Right lobe of liver (tissue), 6 donors: Measurements from ENCODE around the gene KCNN2. TPM values are rescaled to one million over a fixed set of nuclear protein-coding genes. Genes with fewer than 3 reads are reported as not detected.

Source experiments
- ATAC-seq, 4 donors: fragments of 200-7000 bp; cut with Tn5 transposase; one replicate each; pipeline ENCODE4 v1.9.1; 2020; ENCODE audit warnings: mild to moderate bottlenecking in 4 of 4, moderate library complexity in 4 of 4
- DNase-seq, 3 donors: peaks; one replicate each; pipeline ENCODE4 v3.0.0-alpha.2; 2020
- H3K27ac ChIP-seq, 3 donors: fragments of 200-600 bp; one replicate each; pipeline ENCODE4 v1.8.0; 2022
- H3K27me3 ChIP-seq, 2 donors: fragments of 200-600 bp; one replicate each; pipeline ENCODE4 v1.8.0; 2022
- H3K36me3 ChIP-seq, 4 donors: fragments of 200-600 bp; sonication (generic) in 1 of 4; one replicate each; pipeline versions ENCODE4 v1.5.1 to v1.8.0; 2017 to 2022; ENCODE audit warnings: control low read depth in 1 of 4
- H3K4me1 ChIP-seq, 4 donors: fragments of 200-600 bp; sonication (generic) in 1 of 4; one replicate each; pipeline versions ENCODE4 v1.5.1 to v1.8.0; 2017 to 2022; ENCODE audit warnings: control low read depth in 1 of 4
- H3K4me3 ChIP-seq, 3 donors: fragments of 200-600 bp; one replicate each; pipeline ENCODE4 v1.8.0; 2022
- H3K9me3 ChIP-seq, 4 donors: fragments of 200-600 bp; sonication (generic) in 1 of 4; one replicate each; pipeline versions ENCODE4 v1.5.1 to v1.8.0; 2017 to 2022; ENCODE audit warnings: control low read depth in 1 of 4
- CTCF ChIP-seq, 4 donors: fragments of 200-600 bp in 3 of 4; fragments of 450-650 bp in 1 of 4; IDR thresholded peaks; one replicate each; pipeline versions ENCODE4 v1.5.1 to v1.8.0; 2016 to 2022; ENCODE audit warnings: antibody characterized with exemption in 4 of 4, mild to moderate bottlenecking in 2 of 4
- POLR2A ChIP-seq: fragments of 450-650 bp; IDR thresholded peaks from one replicate; pipeline ENCODE4 v1.6.1; 2017; ENCODE audit warnings: antibody characterized with exemption, mild to moderate bottlenecking
- WGBS: methylation state at CpG from one replicate; pipeline ENCODE4 v1.1.6; 2018; ENCODE audit warnings: low coverage, low lambda C conversion rate; ENCODE audit not compliant: insufficient coverage; ENCODE audit errors: missing lambda C conversion rate; 5-methylcytosine and 5-hydroxymethylcytosine counted together
- intact Hi-C, 2 donors: fragments of 100-400 bp; cut with DNase I; formaldehyde crosslinking; loops; one replicate each; pipeline versions ENCODE4 v1.11.2 to v1.14.1; 2022
- total RNA-seq, 6 experiments: library from RNA; depleted of rRNA in 2 of 6; stranded (reverse); fragments of >200 nt in 2 of 6; fragmentation: NEBNext Ultra II Directional in 3 of 6; extraction: Animal tissue kit (Norgen Biotek cat#: 25700) in 3 of 6; gene quantifications; one replicate each; pipeline versions ENCODE4 v1.1.0 to v1.2.4, GENCODE V29; 2016 to 2023
- donor health status: DM: no; HTN: yes; CAD: no.
- donor health status: DM: no; HTN: no; CAD: no.
- donor health status: DM: no; HTN: no; CAD: no.
- donor health status: DM: no; HTN: yes; CAD: no.
- donor health status: DM: no; HTN: yes; CAD: no.

KCNN2 gene
- total RNA-seq, 6 experiments from 2014 or later, result 0.60 to 17.4 (median 6.5) TPM

DNA sequence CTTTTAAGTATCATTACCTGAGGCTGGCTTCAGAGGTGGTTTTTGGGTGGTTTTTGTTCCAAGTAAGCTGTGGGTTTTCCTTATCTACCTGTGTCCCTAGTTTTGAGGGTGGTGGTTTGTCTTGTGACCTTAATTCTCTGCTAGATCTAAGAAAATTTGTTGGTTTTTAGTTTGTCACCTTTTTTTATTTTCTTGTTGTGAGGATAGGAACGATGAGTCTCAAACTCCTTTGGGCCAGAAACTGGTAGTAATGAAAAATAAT is 73.3 kb downstream of the KCNN2 start:
- ATAC-seq (no peak), DNase-seq (no peak)
- TF ChIP-seq POLR2A (no peak), CTCF (IDR thresholded peaks at IDR 0.05) (no peak)
- Histone ChIP-seq H3K4me1 (no peaks in the 10 kb centered on the region), H3K9me3 (no peaks in the 10 kb centered on the region), H3K4me3 (no peak overlapping the region), H3K27me3 (no peaks in the 10 kb centered on the region), H3K36me3 (no peaks in the 10 kb centered on the region), H3K27ac (no peak overlapping the region)
- intact Hi-C loops, result no loop called here
- WGBS, result 42% methylated on average over 1 of the region's 1 CpG

GRCh38 chr5:114435885-114436299 is 74.0 kb downstream of the KCNN2 start:
- DNase-seq, result no peak
- H3K36me3 ChIP-seq, result no peaks in the 10 kb centered on the region
- WGBS, result 54% methylated on average over 1 of the region's 1 CpG
- no peaks in the 10 kb centered on the region for H3K27me3 ChIP-seq
- intact Hi-C loops, result no loop called here
- no peaks in the 10 kb centered on the region for H3K9me3 ChIP-seq
- TF ChIP-seq CTCF (IDR thresholded peaks at IDR 0.05) (no peak), POLR2A (no peak)
- ATAC-seq, result no peak
- no peaks in the 10 kb centered on the region for H3K4me1 ChIP-seq
- H3K4me3 ChIP-seq, result no peak overlapping the region
- no peak overlapping the region for H3K27ac ChIP-seq

- TF ChIP-seq CTCF (IDR thresholded peaks at IDR 0.05) (no peak), POLR2A (no peak)
- no peak for ATAC-seq
- H3K27me3 ChIP-seq, result no peaks in the 10 kb centered on the region
- no peak overlapping the region for H3K27ac ChIP-seq
- no peaks in the 10 kb centered on the region for H3K36me3 ChIP-seq
- intact Hi-C loops, result no loop called here
- no peak for DNase-seq
- H3K4me1 ChIP-seq, result no peaks in the 10 kb centered on the region
- WGBS, result 48% methylated on average over 2 of the region's 2 CpGs
- H3K4me3 ChIP-seq, result no peak overlapping the region
- no peaks in the 10 kb centered on the region for H3K9me3 ChIP-seq
Measured at GRCh38 chr5:114437936-114438335, 76.1 kb downstream of the KCNN2 start.

DNA sequence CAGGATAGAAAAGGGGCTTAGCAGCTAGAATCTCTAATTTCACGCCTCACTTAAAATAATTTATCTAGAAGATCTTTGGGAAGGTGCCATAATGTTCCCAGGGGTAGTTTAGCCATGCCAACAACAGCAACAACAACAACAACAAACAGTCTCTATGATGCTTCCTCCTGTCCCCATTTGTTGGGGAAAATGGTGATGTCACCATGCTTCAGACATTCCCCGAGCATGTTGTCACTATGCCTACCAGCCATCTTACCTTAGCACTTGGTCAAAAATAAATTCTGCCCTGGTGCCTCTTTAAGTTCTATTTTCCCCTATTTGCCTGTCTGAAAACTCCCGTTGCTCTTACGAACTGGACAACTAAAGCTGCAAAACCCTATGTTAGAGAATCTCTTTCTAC is 76.6 kb downstream of the KCNN2 start:
- no peak for TF ChIP-seq POLR2A
- TF ChIP-seq CTCF (IDR thresholded peaks at IDR 0.05), result no peak
- intact Hi-C loops, result no loop called here
- H3K27me3 ChIP-seq, result no peaks in the 10 kb centered on the region
- ATAC-seq, result no peak
- 96% methylated on average over 4 of the region's 4 CpGs for WGBS
- H3K4me3 ChIP-seq, result no peak overlapping the region
- no peaks in the 10 kb centered on the region for H3K9me3 ChIP-seq
- no peaks in the 10 kb centered on the region for H3K36me3 ChIP-seq
- no peak overlapping the region for H3K27ac ChIP-seq
- H3K4me1 ChIP-seq, result no peaks in the 10 kb centered on the region
- DNase-seq, result no peak
